Glutamatergic neuron (in vitro differentiated cells): ENCODE results near the gene LMBR1. TPM values are rescaled to one million over a fixed set of nuclear protein-coding genes. Genes with fewer than 3 reads are reported as not detected.
"Not testable (repeated sequence)": the region's sequence is repeated elsewhere in the genome, so short reads cannot be mapped to it uniquely, and the experiment has no call there.

Experiments
- DNase-seq: peaks from one replicate; pipeline ENCODE4 v3.0.0; 2022
- H3K27ac Mint-ChIP-seq: one replicate; pipeline ENCODE4 v1.8.0; 2020; ENCODE audit warnings: mild to moderate bottlenecking, mixed read lengths, inconsistent platforms; ENCODE audit not compliant: unreplicated experiment
- H3K27me3 Mint-ChIP-seq: one replicate; pipeline ENCODE4 v1.8.0; 2020; ENCODE audit warnings: mild to moderate bottlenecking, moderate library complexity, mixed read lengths, inconsistent platforms; ENCODE audit not compliant: unreplicated experiment
- H3K36me3 Mint-ChIP-seq: one replicate; pipeline ENCODE4 v1.8.0; 2020; ENCODE audit warnings: mild to moderate bottlenecking, mixed read lengths, inconsistent platforms; ENCODE audit not compliant: unreplicated experiment
- H3K4me1 Mint-ChIP-seq: one replicate; pipeline ENCODE4 v1.8.0; 2020; ENCODE audit warnings: mild to moderate bottlenecking, low read depth, mixed read lengths, inconsistent platforms; ENCODE audit not compliant: unreplicated experiment
- H3K4me3 Mint-ChIP-seq: one replicate; pipeline ENCODE4 v1.8.0; 2020; ENCODE audit warnings: mild to moderate bottlenecking, mixed read lengths, inconsistent platforms; ENCODE audit not compliant: unreplicated experiment
- H3K9me3 Mint-ChIP-seq: one replicate; pipeline ENCODE4 v1.8.0; 2020; ENCODE audit warnings: mild to moderate bottlenecking, moderate library complexity, mixed read lengths, inconsistent platforms; ENCODE audit not compliant: unreplicated experiment
- total RNA-seq: library from RNA; stranded (reverse); fragmentation: NEBNext Ultra II Directional; extraction: Animal tissue kit (Norgen Biotek cat#: 25700); gene quantifications from one replicate; pipeline ENCODE4 v1.2.1, GENCODE V29; 2021; ENCODE audit not compliant: unreplicated experiment
- TF ChIP-seq, protein P1 (sequence below): fragments of 200-600 bp; sonication (generic); IDR thresholded peaks from one replicate; pipeline ENCODE4 v1.5.0; 2021; ENCODE audit not compliant: partially characterized antibody, unreplicated experiment

The LMBR1 gene
- total RNA-seq, 1 donor from 2014 or later, result 41.0 TPM

DNA sequence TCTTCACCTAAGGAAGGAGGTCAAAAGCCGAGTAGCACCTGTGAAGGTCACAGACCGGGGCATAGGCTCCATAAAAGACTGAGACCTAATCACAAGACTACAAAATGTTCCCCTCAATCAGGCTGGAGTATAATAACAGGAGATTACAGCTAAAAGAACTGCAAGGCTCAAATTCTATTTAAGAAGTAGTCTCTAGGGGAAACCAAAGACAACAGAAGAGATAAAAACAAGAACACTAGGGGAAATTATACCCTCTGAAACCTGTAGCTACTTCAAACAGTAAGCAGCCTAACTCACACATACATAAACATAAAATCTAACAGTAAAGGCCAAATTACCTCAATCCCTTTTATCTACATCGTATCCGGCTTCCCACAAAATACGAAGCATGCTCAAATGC is 38.3 kb downstream of the LMBR1 start:
- no peak overlapping the region for H3K4me3 Mint-ChIP-seq
- no peaks in the 10 kb centered on the region for H3K4me1 Mint-ChIP-seq
- H3K36me3 Mint-ChIP-seq, result peaks cover 30% of the 10 kb centered on the region
- TF ChIP-seq, protein P1, sequence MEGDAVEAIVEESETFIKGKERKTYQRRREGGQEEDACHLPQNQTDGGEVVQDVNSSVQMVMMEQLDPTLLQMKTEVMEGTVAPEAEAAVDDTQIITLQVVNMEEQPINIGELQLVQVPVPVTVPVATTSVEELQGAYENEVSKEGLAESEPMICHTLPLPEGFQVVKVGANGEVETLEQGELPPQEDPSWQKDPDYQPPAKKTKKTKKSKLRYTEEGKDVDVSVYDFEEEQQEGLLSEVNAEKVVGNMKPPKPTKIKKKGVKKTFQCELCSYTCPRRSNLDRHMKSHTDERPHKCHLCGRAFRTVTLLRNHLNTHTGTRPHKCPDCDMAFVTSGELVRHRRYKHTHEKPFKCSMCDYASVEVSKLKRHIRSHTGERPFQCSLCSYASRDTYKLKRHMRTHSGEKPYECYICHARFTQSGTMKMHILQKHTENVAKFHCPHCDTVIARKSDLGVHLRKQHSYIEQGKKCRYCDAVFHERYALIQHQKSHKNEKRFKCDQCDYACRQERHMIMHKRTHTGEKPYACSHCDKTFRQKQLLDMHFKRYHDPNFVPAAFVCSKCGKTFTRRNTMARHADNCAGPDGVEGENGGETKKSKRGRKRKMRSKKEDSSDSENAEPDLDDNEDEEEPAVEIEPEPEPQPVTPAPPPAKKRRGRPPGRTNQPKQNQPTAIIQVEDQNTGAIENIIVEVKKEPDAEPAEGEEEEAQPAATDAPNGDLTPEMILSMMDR, result no peak
- DNase-seq, result no peak
- peaks cover 9% of the 10 kb centered on the region for H3K9me3 Mint-ChIP-seq
- peaks cover 2% of the 10 kb centered on the region for H3K27me3 Mint-ChIP-seq
- H3K27ac Mint-ChIP-seq, result no peak overlapping the region

DNA sequence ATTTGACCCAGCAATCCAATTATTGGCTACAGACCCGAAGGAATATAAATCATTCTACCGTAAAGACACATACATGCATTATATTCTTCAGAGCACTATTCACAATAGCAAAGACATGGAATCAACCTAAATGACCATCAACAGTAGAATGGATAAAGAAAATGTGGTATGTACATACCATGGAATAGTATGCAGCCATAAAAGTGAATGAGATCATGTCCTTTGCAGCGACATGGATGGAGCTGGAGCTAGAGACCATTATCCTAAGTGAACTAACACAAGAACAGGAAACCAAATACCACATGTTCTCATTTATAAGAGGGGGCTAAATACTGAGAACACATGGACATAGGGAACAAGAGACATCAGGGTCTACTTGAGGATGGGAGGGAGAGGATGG is 44.0 kb downstream of the LMBR1 start:
- H3K36me3 Mint-ChIP-seq, result peaks cover 13% of the 10 kb centered on the region
- peaks cover 2% of the 10 kb centered on the region for H3K27me3 Mint-ChIP-seq
- H3K9me3 Mint-ChIP-seq, result peaks cover 6% of the 10 kb centered on the region
- TF ChIP-seq, protein P1, result no peak
- no peak overlapping the region for H3K4me3 Mint-ChIP-seq
- no peak overlapping the region for H3K27ac Mint-ChIP-seq
- no peaks in the 10 kb centered on the region for H3K4me1 Mint-ChIP-seq
- no peak for DNase-seq

DNA sequence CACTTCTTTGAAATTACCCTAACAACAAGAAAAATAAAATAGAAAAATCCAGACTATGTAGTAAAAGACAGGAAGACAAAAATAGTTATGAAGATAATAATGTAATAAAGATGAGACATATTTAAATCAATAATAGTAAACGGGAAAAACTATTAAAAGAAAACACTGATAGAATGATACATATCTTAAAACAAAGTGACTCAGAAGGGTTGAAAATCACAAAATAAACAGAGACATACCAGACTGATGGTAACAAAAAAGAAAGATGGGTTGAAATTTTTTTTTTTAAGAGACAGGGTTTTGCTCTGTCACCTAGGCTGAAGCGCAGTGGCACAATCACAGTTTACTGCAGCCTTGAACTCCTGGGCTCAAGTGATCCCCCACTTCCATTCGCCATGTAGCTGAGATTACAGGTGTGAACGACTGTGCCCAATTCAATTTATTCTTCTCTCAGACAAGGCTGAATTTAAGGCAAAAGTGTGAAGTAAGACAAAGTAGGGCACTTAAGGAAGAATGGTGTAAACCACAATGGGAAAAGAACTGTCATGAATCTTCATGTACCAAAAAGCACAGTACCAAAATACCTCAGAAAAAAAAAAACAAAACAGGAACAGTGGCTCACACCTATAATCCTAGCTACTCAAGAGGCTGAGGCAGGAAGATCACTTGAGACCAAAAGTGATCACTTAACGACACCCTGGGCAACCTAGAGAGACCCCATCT is 47.4 kb downstream of the LMBR1 start:
- Mint-ChIP-seq H3K36me3 (peaks cover 5% of the 10 kb centered on the region), H3K9me3 (peaks cover 3% of the 10 kb centered on the region), H3K27ac (no peak overlapping the region), H3K4me3 (no peak overlapping the region), H3K4me1 (no peaks in the 10 kb centered on the region), H3K27me3 (no peaks in the 10 kb centered on the region)
- DNase-seq, result no peak
- TF ChIP-seq, protein P1, result no peak

DNA sequence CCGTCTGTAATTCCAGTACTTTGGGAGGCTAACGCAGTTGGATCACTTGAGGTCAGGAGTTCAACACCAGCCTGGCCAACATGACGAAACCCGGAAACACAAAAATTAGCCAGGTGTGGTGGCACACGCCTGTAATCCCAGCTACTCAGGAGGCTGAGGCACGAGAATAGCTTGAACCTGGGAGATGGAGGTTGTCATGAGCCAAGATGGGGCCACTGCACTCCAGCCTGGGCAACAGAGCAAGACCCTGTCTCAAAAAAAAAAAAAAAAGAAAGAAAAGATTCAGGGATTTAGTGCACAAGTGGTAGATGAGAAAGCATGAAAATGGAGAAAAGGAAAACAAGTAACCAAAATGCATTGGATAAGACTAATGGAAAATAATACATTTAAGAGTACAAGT is 49.4 kb downstream of the LMBR1 start:
- not testable (repeated sequence) for H3K9me3 Mint-ChIP-seq, H3K4me1 Mint-ChIP-seq, DNase-seq, H3K4me3 Mint-ChIP-seq, H3K27ac Mint-ChIP-seq, H3K36me3 Mint-ChIP-seq, H3K27me3 Mint-ChIP-seq

DNA sequence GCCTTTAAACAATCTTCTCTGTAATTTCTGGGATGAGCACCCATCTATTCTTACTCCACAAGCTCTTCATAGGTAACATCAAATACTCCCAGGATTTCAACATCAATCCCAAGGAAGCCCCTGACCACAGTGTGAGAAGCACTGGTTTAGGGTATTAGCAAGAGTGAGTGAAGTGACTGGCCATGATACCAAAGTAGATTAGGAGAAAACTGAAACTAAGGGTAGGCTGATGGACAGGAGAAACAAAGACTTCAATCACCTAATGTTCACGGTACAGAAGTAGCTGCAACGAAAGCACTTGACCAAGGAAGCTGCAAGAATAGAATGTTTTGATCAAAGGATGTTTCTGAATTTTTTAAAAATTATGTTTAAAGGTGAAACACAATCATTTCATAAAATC is 49.8 kb downstream of the LMBR1 start:
- H3K9me3 Mint-ChIP-seq, result no peaks in the 10 kb centered on the region
- TF ChIP-seq, protein P1, result no peak
- no peaks in the 10 kb centered on the region for H3K4me1 Mint-ChIP-seq
- no peak overlapping the region for H3K27ac Mint-ChIP-seq
- no peak for DNase-seq
- H3K4me3 Mint-ChIP-seq, result no peak overlapping the region
- no peaks in the 10 kb centered on the region for H3K27me3 Mint-ChIP-seq
- no peaks in the 10 kb centered on the region for H3K36me3 Mint-ChIP-seq
